UCSD-AML1 (cell line): ENCODE measurements around the gene SLC16A11.
"Not testable (repeated sequence)": the region's sequence is repeated elsewhere in the genome, so short reads cannot be mapped to it uniquely, and the experiment has no call there.

Experiments used
- DNase-seq: peaks from one replicate; lab custom pipeline; 2025; ENCODE audit not compliant: unreplicated experiment; lab: John Stamatoyannopoulos, UW

The SLC16A11 gene

DNA sequence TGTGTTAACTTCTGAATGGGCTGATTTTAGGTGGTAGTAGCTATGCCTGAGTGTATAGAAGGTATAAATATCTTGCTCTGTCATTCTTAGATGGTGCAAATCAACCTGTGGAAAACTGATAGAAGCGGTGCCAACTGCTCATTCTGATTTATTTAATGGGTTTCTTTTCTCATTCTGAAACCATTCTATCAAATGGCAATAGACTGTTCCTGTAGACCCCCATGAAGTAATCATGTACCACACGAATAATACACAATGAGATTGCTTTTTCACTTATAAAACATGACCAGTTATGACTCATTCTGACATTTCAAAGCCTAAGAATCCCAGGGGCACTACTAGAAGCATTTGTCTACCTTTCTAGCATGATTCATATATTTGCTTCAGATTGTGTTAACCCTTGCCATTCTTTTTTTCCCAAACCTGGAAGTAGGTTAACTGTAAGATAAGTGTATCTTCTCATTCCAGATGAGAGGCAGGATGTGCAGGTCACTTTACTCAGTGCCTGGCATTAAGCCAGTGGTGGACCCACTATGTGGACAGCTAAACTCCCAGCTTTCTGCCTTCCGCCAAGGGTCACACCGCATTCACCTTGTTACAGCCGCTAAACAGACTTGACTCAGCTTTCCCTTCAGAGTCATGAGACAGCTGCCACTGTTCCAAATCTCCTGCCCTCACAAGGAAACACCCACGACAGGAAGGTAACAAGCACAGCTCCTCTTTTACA is 16.4 kb upstream of the SLC16A11 start:
- DNase-seq = no peak

DNA sequence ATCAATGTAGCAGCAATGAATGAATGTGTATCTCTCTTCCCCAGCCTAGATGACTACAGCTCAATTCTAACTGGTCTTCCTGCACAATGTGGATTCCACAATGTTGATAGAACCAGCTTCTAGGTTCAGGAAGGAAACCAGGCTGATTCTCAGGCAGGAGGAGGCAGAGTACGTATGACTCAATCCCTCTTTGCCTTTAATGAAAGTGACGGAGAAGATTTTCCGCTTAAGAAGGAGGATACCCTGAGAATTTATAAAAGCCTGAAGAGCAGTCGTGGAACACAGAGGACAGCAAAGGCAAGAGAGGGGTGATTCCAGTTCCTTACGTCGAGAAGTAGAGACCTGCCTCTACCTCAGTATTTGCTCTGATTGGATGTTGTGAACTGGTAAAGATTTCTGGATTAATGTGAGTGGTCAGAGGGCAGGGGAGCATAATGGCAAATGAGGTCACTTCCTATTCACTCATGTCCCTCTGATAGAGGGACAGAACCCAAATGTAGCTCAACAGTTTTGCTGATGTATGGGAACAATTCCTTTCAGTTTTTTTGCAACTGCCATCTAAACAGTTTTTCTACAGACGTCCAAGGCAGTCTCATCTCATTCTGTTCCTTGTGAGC is 15.0 kb upstream of the SLC16A11 start:
- DNase-seq = no peak

DNA sequence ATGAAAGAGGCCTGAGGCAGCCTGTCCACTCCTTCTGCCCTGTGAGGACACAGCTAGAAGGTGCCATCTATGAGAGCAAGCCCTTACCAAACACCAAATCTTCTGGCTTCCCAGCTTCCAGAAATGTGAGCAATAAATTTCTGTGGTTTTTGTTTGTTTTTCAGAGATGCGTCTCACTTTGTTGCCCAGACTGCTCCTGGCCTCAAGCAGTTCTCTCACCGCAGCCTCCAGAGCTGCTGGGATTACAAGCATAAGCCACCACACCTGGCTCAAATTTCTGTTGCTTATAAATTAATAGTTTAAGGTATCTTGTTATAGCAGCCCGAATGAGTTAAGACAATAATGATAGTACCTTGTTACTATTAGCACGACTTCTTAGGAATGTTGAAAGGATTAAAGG is 12.5 kb upstream of the SLC16A11 start:
- no peak for DNase-seq

DNA sequence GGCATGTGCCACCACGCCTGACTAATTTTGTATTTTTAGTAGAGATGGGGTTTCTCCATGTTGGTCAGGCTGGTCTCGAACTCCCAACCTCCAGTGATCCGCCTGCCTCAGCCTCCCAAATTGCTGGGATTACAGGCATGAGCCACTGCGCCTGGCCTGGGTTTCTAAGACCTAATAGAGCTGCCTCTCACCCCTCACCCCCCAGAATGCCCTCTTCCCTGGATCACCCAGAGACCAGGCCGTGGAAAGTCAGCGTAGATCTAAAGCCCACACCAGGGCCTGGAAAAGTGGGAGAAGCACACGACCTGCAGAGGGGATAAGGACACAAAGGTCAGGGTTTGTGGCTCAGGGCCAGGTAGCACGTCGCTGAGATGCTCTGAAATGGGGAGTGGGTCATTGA is 6.7 kb upstream of the SLC16A11 start:
- not testable (repeated sequence) for DNase-seq

DNA sequence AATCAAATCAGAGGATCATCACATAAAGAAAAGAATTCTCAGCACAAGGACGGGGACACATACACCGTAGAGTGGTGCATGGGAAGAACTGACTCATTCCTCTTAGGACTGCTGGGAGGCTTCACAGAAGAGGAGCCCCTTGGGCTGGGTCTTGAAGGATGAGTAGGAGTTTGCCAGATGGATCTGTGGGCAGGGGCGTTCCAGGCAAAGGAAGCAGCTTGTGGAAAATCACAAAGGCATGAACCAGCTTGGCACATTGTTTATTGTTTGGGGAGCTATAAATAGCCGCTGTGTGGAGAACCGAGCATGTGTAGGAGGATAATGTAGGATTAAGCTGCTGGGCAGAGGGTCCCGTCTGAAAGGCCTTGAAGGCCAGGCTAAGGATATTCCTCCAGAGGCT is 5.1 kb upstream of the SLC16A11 start:
- DNase-seq = no peak

DNA sequence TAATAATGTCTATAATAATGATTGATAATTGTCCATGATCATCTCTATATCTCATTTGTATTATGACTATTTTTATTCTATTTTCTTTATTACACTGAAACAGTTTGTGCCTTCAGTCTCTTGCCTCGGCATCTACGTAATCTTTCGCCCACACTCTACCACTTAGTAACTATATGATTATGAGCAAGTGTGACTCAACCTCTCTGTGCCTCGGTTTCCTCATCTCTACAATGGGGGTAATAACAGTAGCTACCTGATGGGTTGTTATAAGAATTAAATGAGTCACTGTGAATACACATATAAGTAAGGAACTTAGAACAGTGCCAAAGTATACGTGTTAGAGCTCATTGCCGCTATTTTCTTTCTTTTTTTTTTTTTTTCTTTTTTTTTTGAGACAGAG is 3.7 kb upstream of the SLC16A11 start:
- no peak for DNase-seq

DNA sequence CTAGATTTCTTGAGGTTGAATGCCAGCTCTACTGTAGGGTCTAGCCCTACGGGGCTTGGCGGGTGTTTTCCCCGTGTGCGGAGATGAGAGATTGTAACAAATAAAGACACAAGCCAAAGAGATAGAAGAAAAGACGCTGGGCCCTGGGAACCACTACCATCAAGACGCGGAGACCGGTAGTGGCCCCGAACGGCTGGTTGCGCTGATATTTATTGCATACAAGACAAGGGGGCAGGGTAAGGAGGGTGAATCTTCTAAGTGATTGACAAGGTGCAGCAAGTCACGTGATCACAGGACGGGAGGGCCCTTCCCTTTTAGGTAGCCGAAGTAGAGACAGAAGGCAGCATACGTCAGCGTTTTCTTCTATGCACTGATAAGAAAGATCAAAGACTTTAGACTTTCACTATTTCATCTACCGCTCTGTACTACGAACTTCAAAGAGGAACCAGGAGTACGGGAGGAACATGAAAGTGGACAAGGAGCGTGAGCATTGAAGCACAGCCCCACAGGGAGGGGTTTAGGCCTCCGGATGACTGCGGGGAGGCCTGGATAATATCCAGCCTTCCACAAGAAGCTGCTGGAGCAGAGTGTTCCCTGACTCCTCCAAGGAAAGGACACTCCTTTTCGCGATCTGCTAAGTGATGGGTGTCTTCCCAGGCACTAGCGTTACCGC is 3.0 kb upstream of the SLC16A11 start:
- DNase-seq = not testable (repeated sequence)

DNA sequence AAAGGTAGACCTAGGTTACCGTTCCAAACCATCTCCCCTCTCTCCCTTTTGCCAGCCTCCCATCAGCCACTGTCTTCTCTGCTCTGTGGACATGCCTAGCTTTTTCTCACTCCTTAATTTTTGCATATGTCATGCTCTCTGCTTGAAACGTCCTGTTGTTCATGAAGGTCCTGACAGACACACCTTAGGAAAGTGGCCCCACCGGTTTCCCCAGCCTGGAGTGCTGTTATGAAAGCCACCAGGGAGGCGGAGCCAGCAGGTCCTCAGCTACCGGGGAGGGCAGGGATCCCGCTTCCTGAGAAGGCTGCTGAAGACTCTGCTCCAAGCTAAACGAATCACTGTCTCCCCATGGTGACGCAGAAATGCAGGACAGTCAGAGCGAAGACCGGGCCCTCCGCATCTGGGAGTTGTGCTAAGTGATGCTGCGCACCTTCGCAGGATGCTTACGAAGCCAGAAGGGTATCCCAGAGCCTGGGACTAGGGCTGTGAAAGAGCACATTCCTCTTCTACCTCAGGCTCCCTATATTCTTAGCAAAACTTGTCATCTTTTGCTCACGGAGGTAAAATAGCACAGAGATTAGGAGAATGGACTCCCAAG is 2.3 kb upstream of the SLC16A11 start:
- no peak for DNase-seq

DNA sequence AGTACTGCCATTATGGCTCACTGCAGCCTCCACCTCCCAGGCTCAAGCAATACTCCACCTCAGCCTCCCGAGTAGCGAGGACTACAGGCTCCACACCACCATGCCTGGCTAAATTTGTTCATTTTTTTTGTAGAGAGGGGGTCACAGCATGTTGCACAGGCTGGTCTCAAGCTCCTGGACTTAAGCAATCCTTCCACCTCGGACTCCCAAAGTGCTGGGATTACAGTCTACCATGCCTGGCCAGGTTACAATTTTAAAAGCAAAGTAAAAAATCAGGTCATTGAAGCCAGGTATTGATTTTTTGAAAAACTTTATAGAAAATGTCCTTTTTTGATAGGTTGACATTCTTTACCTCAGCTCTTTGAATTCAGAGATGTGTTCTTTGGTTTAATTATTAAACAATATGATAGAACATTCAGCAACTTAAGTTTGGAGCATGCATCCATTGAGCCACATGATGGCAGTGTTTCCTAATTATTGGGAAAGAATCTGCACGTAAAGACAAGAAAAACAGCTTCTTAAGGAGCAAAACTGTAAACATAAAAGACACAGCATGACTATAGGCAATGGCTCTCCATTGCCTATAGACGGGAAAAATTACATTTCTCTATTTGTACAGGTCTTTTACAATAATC is 1.7 kb upstream of the SLC16A11 start:
- no peak for DNase-seq

DNA sequence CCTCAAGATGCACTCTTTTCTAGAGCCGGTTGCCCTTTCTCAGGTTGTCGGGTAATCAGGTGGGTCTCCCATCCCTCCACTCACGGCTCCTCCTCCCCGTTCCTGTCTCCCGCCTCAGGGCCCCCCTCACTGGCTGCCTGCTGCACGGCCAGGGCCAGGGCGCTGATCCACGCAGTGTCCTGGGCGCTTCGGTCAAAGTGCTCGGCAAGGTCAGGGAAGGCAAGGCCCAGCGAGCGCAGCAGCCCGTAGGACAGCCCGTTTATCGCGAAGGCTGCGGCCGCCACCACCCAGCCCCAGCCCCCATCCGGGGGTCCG is 753 bp downstream of the SLC16A11 start:
- DNase-seq = no peak

DNA sequence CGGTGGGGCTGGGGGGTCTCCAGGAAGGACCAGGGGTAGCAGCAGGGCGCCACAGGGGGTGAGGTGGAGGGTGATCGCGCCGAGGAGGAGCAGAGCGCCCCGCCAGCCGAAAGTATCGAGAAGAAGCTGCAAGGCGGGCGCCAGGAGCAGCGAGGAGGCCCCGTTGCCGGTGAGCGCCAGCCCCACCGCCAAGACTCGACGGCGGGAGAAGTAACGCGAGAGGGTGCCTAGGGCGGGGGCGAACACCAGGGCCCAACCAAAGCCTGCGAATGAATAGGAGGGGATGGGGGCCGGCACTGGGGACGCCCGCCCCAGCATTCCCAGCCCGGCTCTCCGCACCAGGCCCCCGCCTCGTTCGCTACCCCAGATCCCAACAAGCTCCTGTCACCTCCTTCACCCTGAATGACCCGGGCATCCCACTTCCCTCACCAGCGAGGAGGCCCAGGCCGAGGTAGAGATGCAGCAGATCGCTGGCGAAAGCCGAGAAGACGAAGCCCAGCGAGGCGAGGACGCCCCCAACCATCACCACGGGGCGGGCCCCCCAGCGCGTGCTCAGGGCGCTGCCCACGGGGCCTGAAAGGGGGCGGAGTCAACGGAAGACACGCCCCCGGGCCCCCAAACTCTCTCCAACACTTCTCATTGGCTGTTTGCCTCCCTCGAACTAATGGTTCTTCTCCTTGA is 1.3 kb downstream of the SLC16A11 start:
- no peak for DNase-seq

DNA sequence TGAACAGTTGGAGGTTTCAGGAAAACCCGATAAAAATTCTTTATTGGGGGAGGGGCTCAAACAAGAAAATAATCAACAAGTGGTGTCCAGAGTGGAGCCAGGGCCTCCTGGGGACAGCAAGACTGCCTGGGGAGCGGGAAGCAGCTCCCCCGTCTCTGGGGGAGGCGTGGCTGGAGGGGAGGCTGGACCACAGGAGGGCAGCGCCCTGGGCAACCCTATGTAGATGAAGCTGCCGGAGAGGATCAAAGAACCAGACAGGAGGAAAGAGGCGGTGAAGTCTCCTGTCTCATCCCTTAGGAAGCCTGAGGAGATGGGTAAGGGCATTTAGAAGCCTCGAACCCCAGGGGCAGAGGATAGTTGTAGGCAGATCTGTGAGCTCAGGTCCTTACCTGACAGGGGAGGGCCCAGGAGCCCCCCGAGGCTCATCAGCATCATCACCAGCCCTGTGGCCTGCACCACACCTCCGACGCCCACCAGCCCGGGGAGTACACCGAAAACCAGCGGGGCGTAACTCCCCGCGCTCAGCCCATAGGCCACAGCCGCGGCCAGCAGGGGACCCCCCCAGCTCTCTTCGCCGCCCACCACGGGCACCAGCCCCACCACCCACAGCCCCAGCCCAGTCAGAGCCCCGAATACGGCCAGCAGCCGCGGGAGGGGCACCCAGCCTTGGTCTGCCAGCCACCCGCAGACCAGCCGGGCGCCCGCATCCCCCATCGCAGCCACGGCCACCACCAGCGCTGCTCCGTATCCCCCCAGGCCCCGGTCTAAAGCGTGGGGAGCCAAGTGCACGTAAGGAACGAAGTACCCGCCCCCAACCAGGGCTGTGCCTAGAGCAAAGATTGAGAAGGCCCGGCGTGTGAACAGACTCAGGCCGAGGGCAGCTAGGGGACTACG is 2.0 kb downstream of the SLC16A11 start:
- no peak for DNase-seq

DNA sequence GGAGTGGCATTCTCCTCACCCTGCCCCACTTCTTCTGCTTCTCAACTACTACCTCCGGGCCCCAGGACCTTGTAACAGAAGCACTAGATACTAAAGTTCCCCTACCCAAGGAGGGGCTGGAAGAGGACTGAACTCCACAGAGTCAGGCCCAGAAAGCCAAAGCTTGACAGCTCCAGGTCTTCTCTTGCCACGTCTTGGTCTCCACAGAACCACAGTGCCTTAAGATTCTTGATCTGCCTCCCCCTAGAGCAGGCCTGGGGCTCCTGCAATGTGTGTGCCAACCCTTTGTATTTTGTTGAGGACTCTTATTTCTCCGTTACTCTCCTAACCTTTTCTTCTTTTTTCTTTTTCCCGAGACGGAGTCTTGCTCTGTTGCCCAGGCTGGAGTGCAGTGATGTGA is 4.1 kb downstream of the SLC16A11 start:
- DNase-seq = no peak

DNA sequence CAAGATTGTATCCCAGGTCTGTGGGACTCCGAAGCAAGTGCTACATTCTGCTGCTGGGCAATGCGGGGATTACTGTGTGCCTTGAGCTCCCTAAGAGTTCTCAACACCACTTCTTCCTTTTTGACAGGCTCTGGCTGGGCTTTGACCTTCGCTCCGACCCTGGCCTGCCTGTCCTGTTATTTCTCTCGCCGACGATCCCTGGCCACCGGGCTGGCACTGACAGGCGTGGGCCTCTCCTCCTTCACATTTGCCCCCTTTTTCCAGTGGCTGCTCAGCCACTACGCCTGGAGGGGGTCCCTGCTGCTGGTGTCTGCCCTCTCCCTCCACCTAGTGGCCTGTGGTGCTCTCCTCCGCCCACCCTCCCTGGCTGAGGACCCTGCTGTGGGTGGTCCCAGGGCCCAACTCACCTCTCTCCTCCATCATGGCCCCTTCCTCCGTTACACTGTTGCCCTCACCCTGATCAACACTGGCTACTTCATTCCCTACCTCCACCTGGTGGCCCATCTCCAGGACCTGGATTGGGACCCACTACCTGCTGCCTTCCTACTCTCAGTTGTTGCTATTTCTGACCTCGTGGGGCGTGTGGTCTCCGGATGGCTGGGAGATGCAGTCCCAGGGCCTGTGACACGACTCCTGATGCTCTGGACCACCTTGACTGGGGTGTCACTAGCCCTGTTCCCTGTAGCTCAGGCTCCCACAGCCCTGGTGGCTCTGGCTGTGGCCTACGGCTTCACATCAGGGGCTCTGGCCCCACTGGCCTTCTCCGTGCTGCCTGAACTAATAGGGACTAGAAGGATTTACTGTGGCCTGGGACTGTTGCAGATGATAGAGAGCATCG is 5.6 kb downstream of the SLC16A11 start:
- no peak for DNase-seq

DNA sequence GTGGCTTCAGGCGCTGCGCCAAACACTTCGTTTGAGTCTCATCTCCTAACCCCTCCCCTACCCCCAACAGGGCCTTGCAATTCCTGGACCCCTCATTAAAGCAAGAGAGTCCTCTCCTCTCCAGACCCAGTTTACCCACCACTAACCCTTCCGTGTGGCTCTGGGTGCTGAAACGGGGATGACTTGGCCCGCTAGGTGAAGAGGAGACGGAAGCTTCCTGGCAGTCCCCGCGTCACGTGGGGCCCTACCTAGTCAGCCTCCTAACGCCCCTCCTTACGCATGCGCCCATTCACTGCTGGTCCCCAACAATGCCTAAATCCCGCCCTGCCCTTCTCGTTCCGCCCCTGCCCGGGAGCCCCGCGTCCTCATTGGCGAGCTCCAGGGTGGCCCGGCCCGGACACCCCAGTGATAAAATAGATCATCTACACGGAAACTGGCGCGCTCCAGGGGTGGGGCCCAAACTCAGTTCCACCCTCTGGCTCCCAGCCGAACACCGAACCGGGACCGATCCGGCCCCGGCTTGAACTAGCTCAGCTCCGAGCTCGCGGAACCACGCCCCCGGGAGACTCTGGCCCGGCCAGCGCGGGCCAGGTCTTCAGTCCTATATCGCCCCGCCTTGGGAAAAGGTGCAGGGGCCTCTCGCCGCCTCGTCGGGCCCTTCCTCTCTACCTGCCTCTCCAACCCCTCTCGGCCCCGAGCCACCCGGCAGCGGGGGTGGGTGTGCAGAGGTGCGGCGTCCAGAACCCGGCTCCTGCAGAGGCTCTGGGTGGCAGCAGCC is 8.1 kb downstream of the SLC16A11 start, which contains the start of gene SLC16A13:
SLC16A13 (plus strand) TSS at position 425 of the 778 bp plus-strand sequence. CDS start 368 bp downstream, outside the sequence.
- DNase-seq = peak; percentile 96

DNA sequence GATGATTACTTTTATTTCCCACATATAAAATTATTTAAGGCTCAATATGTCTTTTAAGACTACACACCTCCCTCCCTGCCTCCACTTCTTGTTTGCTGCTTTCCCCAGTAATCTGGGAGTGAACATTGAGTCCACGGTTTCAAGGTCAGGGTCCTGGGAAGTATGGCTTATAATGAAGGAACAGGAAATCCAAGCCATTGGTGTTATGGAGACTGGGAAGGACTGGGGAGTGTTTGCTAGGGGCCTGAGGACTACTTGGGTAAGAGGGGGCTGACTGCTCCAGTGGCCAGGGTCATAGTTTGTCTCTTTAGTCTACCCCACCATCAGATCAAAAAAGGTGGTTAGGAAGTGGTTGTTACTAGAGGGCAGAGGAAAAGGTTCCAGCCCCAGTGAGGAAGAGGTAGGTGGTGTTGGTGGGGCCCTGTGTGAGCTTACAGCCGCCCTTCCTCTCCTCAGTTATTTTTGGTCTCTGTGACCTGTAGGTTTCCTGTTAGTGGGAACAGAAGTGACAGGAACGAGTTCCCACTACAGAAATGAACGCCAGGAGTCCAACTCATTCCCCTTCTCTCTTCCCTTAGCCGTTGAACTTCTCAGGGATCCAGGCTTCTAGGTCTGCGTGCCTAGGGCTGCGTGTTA is 8.8 kb downstream of the SLC16A11 start:
- peak; percentile 80 for DNase-seq

DNA sequence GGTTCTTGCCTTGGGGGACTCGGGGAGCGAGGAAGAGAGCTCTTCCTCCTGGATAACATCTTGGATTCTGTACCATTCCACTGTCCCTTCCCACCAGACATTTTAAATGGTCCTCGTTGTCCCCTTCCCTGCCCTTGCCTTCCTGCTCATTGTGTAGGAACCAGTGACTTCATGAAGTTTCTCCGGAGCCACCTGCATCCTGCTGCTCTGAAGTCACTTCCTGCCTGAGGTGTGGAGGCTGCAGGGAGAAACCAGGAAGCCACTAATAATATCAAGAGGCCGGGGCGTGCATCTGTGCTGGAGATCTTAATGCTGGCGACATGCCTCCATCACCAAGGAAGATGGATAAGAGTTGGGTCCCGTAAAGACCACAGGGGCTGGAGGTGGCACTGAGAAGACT is 14.2 kb downstream of the SLC16A11 start:
- peak; percentile 69 for DNase-seq

DNA sequence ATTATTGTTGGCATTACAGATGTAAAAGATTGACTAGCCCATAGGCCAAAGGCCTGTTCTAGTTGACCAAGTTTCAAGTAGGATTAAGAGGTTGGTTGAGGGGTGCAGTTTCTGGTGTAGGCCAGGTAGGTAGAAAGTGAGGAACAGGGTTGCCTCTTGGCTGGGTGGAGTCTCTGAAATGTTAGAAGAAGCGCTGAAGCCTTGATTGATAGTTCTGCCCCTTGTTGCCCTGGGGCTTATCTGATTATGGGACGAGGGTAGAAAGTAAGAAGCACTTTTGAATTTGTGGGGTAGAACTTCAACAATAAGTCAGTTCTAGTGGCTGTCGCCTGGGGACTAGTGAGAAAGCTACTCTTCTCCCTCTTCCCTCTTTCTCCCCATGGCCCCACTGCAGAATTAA is 14.8 kb downstream of the SLC16A11 start:
- DNase-seq = no peak
